ENCODE measurements around the gene SERPINA4. TPM values are rescaled to one million over a fixed set of nuclear protein-coding genes. Genes with fewer than 3 reads are reported as not detected.

The SERPINA4 gene
- total and polyA plus RNA-seq, 4 donors: 0.18 TPM; not detected in 3

DNA sequence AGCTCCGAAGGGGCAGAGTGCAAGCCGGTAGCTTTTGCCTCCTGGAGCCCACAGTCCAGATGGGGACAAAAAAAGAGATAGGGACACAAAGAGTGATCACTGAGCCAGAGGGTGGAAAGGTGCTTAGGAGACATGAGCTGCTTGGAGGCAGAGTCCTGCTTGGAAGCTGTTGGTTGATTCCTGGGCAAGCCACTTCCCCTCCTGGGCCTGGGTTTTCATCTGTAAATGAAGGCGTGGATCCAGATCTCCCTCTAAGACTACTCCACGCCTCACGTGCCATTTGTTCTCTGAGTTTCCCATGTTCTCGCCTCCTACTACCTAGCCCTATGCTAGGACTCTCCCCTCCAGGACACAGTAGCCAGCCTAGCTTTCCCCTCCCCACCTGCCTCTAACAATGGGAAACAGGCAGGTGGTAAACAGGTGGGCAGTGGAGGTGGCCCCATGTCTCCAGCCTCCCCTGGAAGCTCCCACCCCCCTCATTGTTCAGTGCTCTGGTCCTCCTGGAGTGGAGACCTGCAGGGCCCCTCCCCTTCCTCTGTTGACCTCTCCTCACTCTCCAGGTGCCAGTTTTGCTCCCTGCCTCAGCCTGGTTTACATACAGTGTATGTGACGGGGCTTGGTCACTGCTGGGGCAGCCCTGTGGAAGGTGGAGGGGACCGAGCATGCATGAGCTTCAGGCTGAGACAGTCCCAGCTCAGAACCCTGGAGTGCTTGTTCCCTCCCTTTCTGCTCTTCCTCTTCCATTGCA, 54.8 kb downstream of the SERPINA4 start:
- H3K27ac ChIP-seq (ENCODE audit: low read depth in 1 of 2, low read length in 1 of 2): no peak overlapping the region
- DNase-seq (no peak), ATAC-seq (ENCODE audit: insufficient read depth, low FRiP score) (no peak)
- WGBS, 2 donors: 84 to 92% methylated on average over 8 of the region's 8 CpGs
- H3K9me3 ChIP-seq (ENCODE audit: control insufficient read depth in 4 of 4, insufficient read depth in 3 of 4, low read length in 3 of 4): peaks cover 2 to 19% (median 13%) of the 10 kb centered on the region in 4 donors
- no peak overlapping the region for H3K9ac ChIP-seq (ENCODE audit: insufficient read depth in 1 of 2, low read length in 2 of 2)
- H3K27me3 ChIP-seq (ENCODE audit: control insufficient read depth in 3 of 3, insufficient read depth in 3 of 3, low read length in 2 of 3): no peaks in the 10 kb centered on the region
- H3K36me3 ChIP-seq (ENCODE audit: control insufficient read depth in 4 of 4, insufficient read depth in 4 of 4, low read length in 4 of 4): peaks cover 0 to 2% (median 0%) of the 10 kb centered on the region in 4 donors
- H3K4me3 ChIP-seq: no peak overlapping the region
- TF ChIP-seq, protein P1, sequence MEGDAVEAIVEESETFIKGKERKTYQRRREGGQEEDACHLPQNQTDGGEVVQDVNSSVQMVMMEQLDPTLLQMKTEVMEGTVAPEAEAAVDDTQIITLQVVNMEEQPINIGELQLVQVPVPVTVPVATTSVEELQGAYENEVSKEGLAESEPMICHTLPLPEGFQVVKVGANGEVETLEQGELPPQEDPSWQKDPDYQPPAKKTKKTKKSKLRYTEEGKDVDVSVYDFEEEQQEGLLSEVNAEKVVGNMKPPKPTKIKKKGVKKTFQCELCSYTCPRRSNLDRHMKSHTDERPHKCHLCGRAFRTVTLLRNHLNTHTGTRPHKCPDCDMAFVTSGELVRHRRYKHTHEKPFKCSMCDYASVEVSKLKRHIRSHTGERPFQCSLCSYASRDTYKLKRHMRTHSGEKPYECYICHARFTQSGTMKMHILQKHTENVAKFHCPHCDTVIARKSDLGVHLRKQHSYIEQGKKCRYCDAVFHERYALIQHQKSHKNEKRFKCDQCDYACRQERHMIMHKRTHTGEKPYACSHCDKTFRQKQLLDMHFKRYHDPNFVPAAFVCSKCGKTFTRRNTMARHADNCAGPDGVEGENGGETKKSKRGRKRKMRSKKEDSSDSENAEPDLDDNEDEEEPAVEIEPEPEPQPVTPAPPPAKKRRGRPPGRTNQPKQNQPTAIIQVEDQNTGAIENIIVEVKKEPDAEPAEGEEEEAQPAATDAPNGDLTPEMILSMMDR (IDR thresholded peaks at IDR 0.05; ENCODE audit: control extremely low read depth, extremely low read depth): no peak
- H3K4me1 ChIP-seq (ENCODE audit: control insufficient read depth in 5 of 5, insufficient read depth in 5 of 5, low read length in 5 of 5): peaks cover 0 to 21% (median 14%) of the 10 kb centered on the region in 5 donors

DNA sequence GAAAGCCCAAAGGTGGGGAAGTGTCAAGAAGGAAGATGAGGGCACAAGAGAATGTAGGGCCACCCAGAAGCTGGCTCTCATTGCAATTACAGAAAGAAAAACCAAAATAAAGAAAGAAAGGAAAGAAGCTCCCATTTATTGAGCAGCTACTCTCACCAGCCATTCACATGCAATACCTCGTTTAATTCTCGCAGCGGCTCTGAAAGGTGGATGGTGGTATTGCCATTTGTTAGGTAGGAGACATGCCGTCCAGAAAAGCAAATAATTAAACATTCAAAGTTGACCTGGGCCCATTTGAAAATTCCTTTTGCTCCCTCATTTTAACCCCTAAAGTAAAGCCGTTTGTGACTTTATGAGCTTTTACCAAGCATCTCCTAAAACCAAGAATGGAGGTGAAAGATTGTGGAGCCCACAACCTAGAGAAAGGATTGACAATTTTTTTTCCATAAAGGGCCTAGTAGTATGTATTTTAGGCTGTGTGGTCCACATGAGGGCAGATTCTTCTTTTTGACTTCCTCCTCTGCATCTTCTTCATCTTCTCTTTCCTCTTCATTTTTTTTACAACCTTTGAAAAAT, 56.2 kb downstream of the SERPINA4 start:
- Histone ChIP-seq H3K9ac (ENCODE audit: insufficient read depth in 1 of 2, low read length in 2 of 2) (no peak overlapping the region), H3K4me3 (no peak overlapping the region), H3K27ac (ENCODE audit: low read depth in 1 of 2, low read length in 1 of 2) (no peak overlapping the region), H3K36me3 (ENCODE audit: control insufficient read depth in 4 of 4, insufficient read depth in 4 of 4, low read length in 4 of 4) (peaks cover 0 to 2% (median 0%) of the 10 kb centered on the region in 4 donors), H3K9me3 (ENCODE audit: control insufficient read depth in 4 of 4, insufficient read depth in 3 of 4, low read length in 3 of 4) (peaks cover 2 to 19% (median 13%) of the 10 kb centered on the region in 4 donors), H3K27me3 (ENCODE audit: control insufficient read depth in 3 of 3, insufficient read depth in 3 of 3, low read length in 2 of 3) (no peaks in the 10 kb centered on the region), H3K4me1 (ENCODE audit: control insufficient read depth in 5 of 5, insufficient read depth in 5 of 5, low read length in 5 of 5) (peaks cover 0 to 14% (median 10%) of the 10 kb centered on the region in 5 donors)
- TF ChIP-seq, protein P1 (IDR thresholded peaks at IDR 0.05; ENCODE audit: control extremely low read depth, extremely low read depth): no peak
- DNase-seq (no peak), ATAC-seq (ENCODE audit: insufficient read depth, low FRiP score) (no peak)
- 86 to 90% methylated on average over 5 of the region's 5 CpGs for WGBS, 2 donors

DNA sequence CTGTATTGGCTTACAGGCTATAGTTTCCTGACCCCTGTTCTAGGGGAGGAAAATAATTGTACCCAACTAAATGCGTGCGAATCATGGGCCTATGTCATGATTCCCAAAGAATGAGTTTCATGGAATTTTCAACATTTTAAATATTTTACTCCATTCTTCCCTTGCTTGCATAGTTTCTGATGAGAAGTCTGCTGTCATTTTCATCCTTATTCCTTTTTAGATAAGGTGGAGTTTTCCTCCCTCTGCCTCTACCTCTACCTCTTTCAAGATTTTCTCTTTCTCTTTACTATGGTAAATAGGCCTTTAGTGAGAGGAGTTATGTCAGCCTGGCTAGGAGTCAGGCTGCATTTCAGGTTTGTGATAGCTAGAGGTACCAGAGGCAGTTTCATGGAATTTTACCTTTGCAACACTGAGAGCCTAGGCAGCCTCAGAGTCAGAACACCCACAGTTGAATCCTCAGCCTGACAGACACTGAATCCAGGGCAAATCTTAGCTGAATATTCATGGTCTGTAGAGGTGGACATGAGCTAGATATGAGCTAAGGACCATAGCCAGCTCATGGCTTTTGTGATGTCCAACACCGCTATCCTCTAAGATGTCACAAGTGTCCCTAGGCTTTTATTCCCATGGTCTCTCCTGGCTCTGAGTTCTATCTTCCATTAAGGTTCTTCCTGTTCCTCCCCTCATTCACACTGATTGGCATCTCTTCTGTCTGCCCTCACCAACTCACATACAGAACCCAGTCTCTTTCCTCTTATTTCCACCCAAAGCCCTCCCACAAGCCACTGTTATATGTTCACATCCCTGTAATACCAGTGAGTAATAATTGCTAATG, 57.0 kb downstream of the SERPINA4 start:
- DNase-seq (no peak), ATAC-seq (ENCODE audit: insufficient read depth, low FRiP score) (no peak)
- peaks cover 0 to 2% (median 0%) of the 10 kb centered on the region in 4 donors for H3K36me3 ChIP-seq (ENCODE audit: control insufficient read depth in 4 of 4, insufficient read depth in 4 of 4, low read length in 4 of 4)
- 78 to 96% methylated on average over 3 of the region's 3 CpGs for WGBS, 2 donors
- peaks cover 2 to 19% (median 13%) of the 10 kb centered on the region in 4 donors for H3K9me3 ChIP-seq (ENCODE audit: control insufficient read depth in 4 of 4, insufficient read depth in 3 of 4, low read length in 3 of 4)
- no peak overlapping the region for H3K9ac ChIP-seq (ENCODE audit: insufficient read depth in 1 of 2, low read length in 2 of 2)
- TF ChIP-seq, protein P1 (IDR thresholded peaks at IDR 0.05; ENCODE audit: control extremely low read depth, extremely low read depth): no peak
- H3K27ac ChIP-seq (ENCODE audit: low read depth in 1 of 2, low read length in 1 of 2): no peak overlapping the region
- H3K27me3 ChIP-seq (ENCODE audit: control insufficient read depth in 3 of 3, insufficient read depth in 3 of 3, low read length in 2 of 3): no peaks in the 10 kb centered on the region
- H3K4me3 ChIP-seq: no peak overlapping the region
- peaks cover 0 to 7% (median 3%) of the 10 kb centered on the region in 5 donors for H3K4me1 ChIP-seq (ENCODE audit: control insufficient read depth in 5 of 5, insufficient read depth in 5 of 5, low read length in 5 of 5)

All from lung (tissue), 12 donors.